GM21526 (cell line): ENCODE results near the gene SPAG16.

Experiments used
- ATAC-seq: cut with Tn5 transposase; IDR thresholded peaks from one replicate; pipeline ENCODE4 v1.9.1; 2021; ENCODE audit warnings: moderate library complexity; ENCODE audit not compliant: unreplicated experiment, low FRiP score

Gene SPAG16

GRCh38 chr2:213524164-213524563 is 239.9 kb downstream of the SPAG16 start:
- ATAC-seq, result no peak

GRCh38 chr2:213537579-213537978 is 253.3 kb downstream of the SPAG16 start:
- ATAC-seq, result peak; percentile 81

- no peak for ATAC-seq
Measured at GRCh38 chr2:213544940-213545339, 260.7 kb downstream of the SPAG16 start.

- ATAC-seq, result no peak
Measured at GRCh38 chr2:213545481-213545880, 261.2 kb downstream of the SPAG16 start.

GRCh38 chr2:213545964-213546475 is 261.8 kb downstream of the SPAG16 start:
- no peak for ATAC-seq

GRCh38 chr2:213551526-213551925 is 267.3 kb downstream of the SPAG16 start:
- no peak for ATAC-seq

- ATAC-seq, result no peak
Measured at GRCh38 chr2:213559053-213559452, 274.8 kb downstream of the SPAG16 start.

GRCh38 chr2:213561759-213562158 is 277.5 kb downstream of the SPAG16 start:
- no peak for ATAC-seq

- no peak for ATAC-seq
Measured at GRCh38 chr2:213562539-213563180, 278.4 kb downstream of the SPAG16 start.

- ATAC-seq, result no peak
Measured at GRCh38 chr2:213566846-213567245, 282.6 kb downstream of the SPAG16 start.

- ATAC-seq, result no peak
Measured at GRCh38 chr2:213609570-213610170, 325.4 kb downstream of the SPAG16 start.

- ATAC-seq, result peak; percentile 54
Measured at GRCh38 chr2:213627054-213627710, 342.9 kb downstream of the SPAG16 start.

- ATAC-seq, result peak; percentile 41
Measured at GRCh38 chr2:213627835-213628460, 343.7 kb downstream of the SPAG16 start.

GRCh38 chr2:213640738-213641425 is 356.6 kb downstream of the SPAG16 start:
- no peak for ATAC-seq

GRCh38 chr2:213644926-213645325 is 360.7 kb downstream of the SPAG16 start:
- ATAC-seq, result no peak

- no peak for ATAC-seq
Measured at GRCh38 chr2:213649176-213649575, 364.9 kb downstream of the SPAG16 start.

GRCh38 chr2:213664817-213665216 is 380.6 kb downstream of the SPAG16 start:
- ATAC-seq, result no peak

GRCh38 chr2:213669657-213670056 is 385.4 kb downstream of the SPAG16 start:
- no peak for ATAC-seq

- peak; percentile 56 for ATAC-seq
Measured at GRCh38 chr2:213678437-213679218, 394.4 kb downstream of the SPAG16 start.

- no peak for ATAC-seq
Measured at GRCh38 chr2:213679894-213680293, 395.6 kb downstream of the SPAG16 start.
